Coronary artery (tissue), 2 donors: ENCODE data around the gene WDR1.

Experiments used
- DNase-seq: peaks from one replicate; pipeline ENCODE4 v3.0.0-alpha.2; 2017; ENCODE audit warnings: low spot score
- H3K27ac ChIP-seq, 2 donors: fragments of 200-600 bp; sonication (generic); one replicate each; pipeline ENCODE4 v1.5.1; 2016 to 2019
- H3K4me3 ChIP-seq: fragments of 200-600 bp; sonication (generic); 2 replicates; pipeline ENCODE4 v1.5.1; 2016; ENCODE audit warnings: mild to moderate bottlenecking, moderate library complexity
- CTCF ChIP-seq: fragments of 200-600 bp; sonication (generic); IDR thresholded peaks from one replicate; pipeline ENCODE4 v1.5.1; 2019; ENCODE audit warnings: antibody characterized with exemption

The WDR1 gene, protein sequence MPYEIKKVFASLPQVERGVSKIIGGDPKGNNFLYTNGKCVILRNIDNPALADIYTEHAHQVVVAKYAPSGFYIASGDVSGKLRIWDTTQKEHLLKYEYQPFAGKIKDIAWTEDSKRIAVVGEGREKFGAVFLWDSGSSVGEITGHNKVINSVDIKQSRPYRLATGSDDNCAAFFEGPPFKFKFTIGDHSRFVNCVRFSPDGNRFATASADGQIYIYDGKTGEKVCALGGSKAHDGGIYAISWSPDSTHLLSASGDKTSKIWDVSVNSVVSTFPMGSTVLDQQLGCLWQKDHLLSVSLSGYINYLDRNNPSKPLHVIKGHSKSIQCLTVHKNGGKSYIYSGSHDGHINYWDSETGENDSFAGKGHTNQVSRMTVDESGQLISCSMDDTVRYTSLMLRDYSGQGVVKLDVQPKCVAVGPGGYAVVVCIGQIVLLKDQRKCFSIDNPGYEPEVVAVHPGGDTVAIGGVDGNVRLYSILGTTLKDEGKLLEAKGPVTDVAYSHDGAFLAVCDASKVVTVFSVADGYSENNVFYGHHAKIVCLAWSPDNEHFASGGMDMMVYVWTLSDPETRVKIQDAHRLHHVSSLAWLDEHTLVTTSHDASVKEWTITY

GRCh38 chr4:10116569-10117358 is at the start of gene WDR1:
TSS of gene WDR1 (minus strand) at chr4:10116799. CDS start at chr4:10116666, 133 bp downstream.
- TF ChIP-seq CTCF: no peak
- H3K27ac ChIP-seq: peak within 1 kb of the TSS; percentile 98 to 99
- peak; percentile 98 for DNase-seq
- H3K4me3 ChIP-seq: peak within 1 kb of the TSS; percentile 97

GRCh38 chr4:10164877-10165283 is 48.3 kb upstream of the WDR1 start:
- DNase-seq: no peak
- Histone ChIP-seq H3K4me3 (no peak overlapping the region), H3K27ac (no peak overlapping the region)
- no peak for TF ChIP-seq CTCF

GRCh38 chr4:10163296-10163695 is 46.7 kb upstream of the WDR1 start:
- DNase-seq: no peak
- no peak for TF ChIP-seq CTCF

DNA sequence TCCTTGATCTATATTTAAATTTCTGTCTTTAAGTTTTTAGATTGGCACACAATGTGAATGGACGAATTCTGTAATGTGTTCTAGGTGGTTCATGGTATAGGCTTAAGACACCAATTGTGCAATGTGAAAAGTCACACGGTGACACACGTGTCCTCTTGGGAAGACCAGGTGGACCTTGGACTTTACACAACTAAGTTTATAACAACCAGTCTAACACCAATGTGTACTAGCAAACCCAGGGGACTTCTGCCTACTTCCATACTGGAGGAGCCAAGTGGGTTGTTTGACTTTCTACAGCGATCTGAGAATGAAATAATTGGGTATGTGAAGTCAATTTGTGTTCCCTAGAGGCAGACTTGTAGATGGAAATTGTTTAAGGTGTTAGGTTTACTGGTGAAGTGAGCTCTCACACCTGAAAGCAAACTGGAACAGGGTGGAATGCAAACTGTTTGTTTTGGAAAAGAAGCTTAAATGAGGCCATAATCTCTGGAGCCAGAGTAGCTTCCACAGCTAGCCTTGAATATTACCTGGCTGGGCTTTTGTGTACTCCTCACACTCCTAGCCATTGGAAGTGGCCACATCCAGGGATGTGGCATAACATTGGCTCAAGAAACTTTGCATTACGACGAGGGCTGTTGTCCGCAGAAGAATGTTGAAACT is 45.9 kb upstream of the WDR1 start:
- Histone ChIP-seq H3K4me3 (no peak overlapping the region), H3K27ac (no peak overlapping the region)
- TF ChIP-seq CTCF: no peak
- no peak for DNase-seq

More at GRCh38 chr4:10163296-10163695, 46.7 kb upstream of the WDR1 start:
- Histone ChIP-seq H3K4me3 (no peak overlapping the region), H3K27ac (no peak overlapping the region)

- no peak for DNase-seq
- Histone ChIP-seq H3K27ac (no peak overlapping the region), H3K4me3 (no peak overlapping the region)
- no peak for TF ChIP-seq CTCF
Measured at GRCh38 chr4:10161840-10162239, 45.2 kb upstream of the WDR1 start.

- DNase-seq: no peak
- no peak overlapping the region for H3K4me3 ChIP-seq
- H3K27ac ChIP-seq: no peak overlapping the region
- TF ChIP-seq CTCF: no peak
Measured at GRCh38 chr4:10161146-10161545, 44.5 kb upstream of the WDR1 start.
